ENCODE measurements around the gene LRRC61.
"Not testable (repeated sequence)": the region's sequence is repeated elsewhere in the genome, so short reads cannot be mapped to it uniquely, and the experiment has no call there.

The LRRC61 gene

GRCh38 chr7:150307904-150308303 is 15.3 kb upstream of the LRRC61 start:
- Histone ChIP-seq H3K36me3 (ENCODE audit: control insufficient read depth, insufficient read depth, low read length) (no peaks in the 10 kb centered on the region), H3K27ac (ENCODE audit: insufficient read depth, low read depth, low read length, poor library complexity, severe bottlenecking) (no peak overlapping the region), H3K27me3 (ENCODE audit: control insufficient read depth, insufficient read depth, low read length, poor library complexity, severe bottlenecking) (no peaks in the 10 kb centered on the region), H3K4me3 (ENCODE audit: insufficient read depth, low read depth, low read length) (no peak overlapping the region), H3K9me3 (ENCODE audit: control insufficient read depth, low read length) (no peaks in the 10 kb centered on the region), H3K4me1 (ENCODE audit: control insufficient read depth, insufficient read depth, low read length) (peaks cover 9% of the 10 kb centered on the region)
- WGBS, 2 experiments: 81 to 83% methylated on average over 9 of the region's 9 CpGs

- H3K9me3 ChIP-seq (ENCODE audit: control insufficient read depth, low read length): no peaks in the 10 kb centered on the region
- H3K4me3 ChIP-seq (ENCODE audit: insufficient read depth, low read depth, low read length): no peak overlapping the region
- H3K27ac ChIP-seq (ENCODE audit: insufficient read depth, low read depth, low read length, poor library complexity, severe bottlenecking): no peak overlapping the region
- peaks cover 9% of the 10 kb centered on the region for H3K4me1 ChIP-seq (ENCODE audit: control insufficient read depth, insufficient read depth, low read length)
- H3K36me3 ChIP-seq (ENCODE audit: control insufficient read depth, insufficient read depth, low read length): no peaks in the 10 kb centered on the region
- H3K27me3 ChIP-seq (ENCODE audit: control insufficient read depth, insufficient read depth, low read length, poor library complexity, severe bottlenecking): no peaks in the 10 kb centered on the region
Measured at GRCh38 chr7:150308575-150308974, 14.6 kb upstream of the LRRC61 start.

DNA sequence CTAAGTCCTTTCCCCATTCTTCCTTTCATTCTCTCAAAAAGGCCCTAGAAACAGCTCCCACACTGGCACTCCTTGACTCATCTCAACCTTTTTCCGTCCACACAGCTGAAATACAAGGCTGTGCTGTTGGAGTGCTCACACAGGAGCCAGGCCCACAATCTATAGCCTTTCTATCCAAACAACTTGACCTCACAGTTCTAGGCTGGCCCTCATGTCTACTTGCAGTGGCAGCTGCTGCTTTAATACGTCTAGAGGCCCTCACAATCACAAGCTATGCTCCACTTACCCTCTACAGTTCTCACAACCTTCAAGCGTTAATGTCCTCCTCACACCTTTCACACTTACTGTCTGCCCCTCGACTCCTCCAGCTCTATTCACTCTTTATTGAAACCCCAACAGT is 12.0 kb upstream of the LRRC61 start:
- Histone ChIP-seq H3K9me3 (ENCODE audit: control insufficient read depth, low read length) (no peaks in the 10 kb centered on the region), H3K36me3 (ENCODE audit: control insufficient read depth, insufficient read depth, low read length) (no peaks in the 10 kb centered on the region), H3K27me3 (ENCODE audit: control insufficient read depth, insufficient read depth, low read length, poor library complexity, severe bottlenecking) (no peaks in the 10 kb centered on the region), H3K27ac (ENCODE audit: insufficient read depth, low read depth, low read length, poor library complexity, severe bottlenecking) (no peak overlapping the region), H3K4me3 (ENCODE audit: insufficient read depth, low read depth, low read length) (no peak overlapping the region), H3K4me1 (ENCODE audit: control insufficient read depth, insufficient read depth, low read length) (peaks cover 9% of the 10 kb centered on the region)
- WGBS, 2 experiments: 93% methylated on average over 4 of the region's 4 CpGs

- no peaks in the 10 kb centered on the region for H3K36me3 ChIP-seq (ENCODE audit: control insufficient read depth, insufficient read depth, low read length)
- H3K27ac ChIP-seq (ENCODE audit: insufficient read depth, low read depth, low read length, poor library complexity, severe bottlenecking): no peak overlapping the region
- peaks cover 9% of the 10 kb centered on the region for H3K4me1 ChIP-seq (ENCODE audit: control insufficient read depth, insufficient read depth, low read length)
- H3K9me3 ChIP-seq (ENCODE audit: control insufficient read depth, low read length): no peaks in the 10 kb centered on the region
- H3K4me3 ChIP-seq (ENCODE audit: insufficient read depth, low read depth, low read length): no peak overlapping the region
- 78 to 81% methylated on average over 5 of the region's 5 CpGs for WGBS, 2 experiments
- H3K27me3 ChIP-seq (ENCODE audit: control insufficient read depth, insufficient read depth, low read length, poor library complexity, severe bottlenecking): no peaks in the 10 kb centered on the region
Measured at GRCh38 chr7:150311711-150312110, 11.4 kb upstream of the LRRC61 start.

- not testable (repeated sequence) for H3K4me1 ChIP-seq (ENCODE audit: control insufficient read depth, insufficient read depth, low read length); H3K27me3 ChIP-seq (ENCODE audit: control insufficient read depth, insufficient read depth, low read length, poor library complexity, severe bottlenecking); H3K4me3 ChIP-seq (ENCODE audit: insufficient read depth, low read depth, low read length); H3K27ac ChIP-seq (ENCODE audit: insufficient read depth, low read depth, low read length, poor library complexity, severe bottlenecking); H3K36me3 ChIP-seq (ENCODE audit: control insufficient read depth, insufficient read depth, low read length); H3K9me3 ChIP-seq (ENCODE audit: control insufficient read depth, low read length)
- 80 to 81% methylated on average over 6 of the region's 7 CpGs for WGBS, 2 experiments
Measured at GRCh38 chr7:150312649-150313366, 10.3 kb upstream of the LRRC61 start.

GRCh38 chr7:150313367-150313809 is 9.8 kb upstream of the LRRC61 start:
- H3K4me1 ChIP-seq (ENCODE audit: control insufficient read depth, insufficient read depth, low read length): peaks cover 9% of the 10 kb centered on the region
- no peaks in the 10 kb centered on the region for H3K27me3 ChIP-seq (ENCODE audit: control insufficient read depth, insufficient read depth, low read length, poor library complexity, severe bottlenecking)
- no peaks in the 10 kb centered on the region for H3K36me3 ChIP-seq (ENCODE audit: control insufficient read depth, insufficient read depth, low read length)
- 72 to 76% methylated on average over 3 of the region's 3 CpGs for WGBS, 2 experiments
- H3K9me3 ChIP-seq (ENCODE audit: control insufficient read depth, low read length): no peaks in the 10 kb centered on the region
- no peak overlapping the region for H3K27ac ChIP-seq (ENCODE audit: insufficient read depth, low read depth, low read length, poor library complexity, severe bottlenecking)
- H3K4me3 ChIP-seq (ENCODE audit: insufficient read depth, low read depth, low read length): no peak overlapping the region

- Histone ChIP-seq H3K27ac (ENCODE audit: insufficient read depth, low read depth, low read length, poor library complexity, severe bottlenecking) (no peak overlapping the region), H3K4me3 (ENCODE audit: insufficient read depth, low read depth, low read length) (no peak overlapping the region), H3K27me3 (ENCODE audit: control insufficient read depth, insufficient read depth, low read length, poor library complexity, severe bottlenecking) (no peaks in the 10 kb centered on the region), H3K9me3 (ENCODE audit: control insufficient read depth, low read length) (no peaks in the 10 kb centered on the region), H3K4me1 (ENCODE audit: control insufficient read depth, insufficient read depth, low read length) (peaks cover 9% of the 10 kb centered on the region), H3K36me3 (ENCODE audit: control insufficient read depth, insufficient read depth, low read length) (no peaks in the 10 kb centered on the region)
- WGBS, 2 experiments: 92 to 93% methylated on average over 6 of the region's 6 CpGs
Measured at GRCh38 chr7:150313870-150314269, 9.3 kb upstream of the LRRC61 start.

GRCh38 chr7:150314639-150315239 is 8.4 kb upstream of the LRRC61 start:
- 89 to 100% methylated on average over 5 of the region's 5 CpGs for WGBS, 2 experiments
- no peaks in the 10 kb centered on the region for H3K36me3 ChIP-seq (ENCODE audit: control insufficient read depth, insufficient read depth, low read length)
- no peaks in the 10 kb centered on the region for H3K9me3 ChIP-seq (ENCODE audit: control insufficient read depth, low read length)
- peaks cover 9% of the 10 kb centered on the region for H3K4me1 ChIP-seq (ENCODE audit: control insufficient read depth, insufficient read depth, low read length)
- H3K27me3 ChIP-seq (ENCODE audit: control insufficient read depth, insufficient read depth, low read length, poor library complexity, severe bottlenecking): no peaks in the 10 kb centered on the region
- no peak overlapping the region for H3K4me3 ChIP-seq (ENCODE audit: insufficient read depth, low read depth, low read length)
- no peak overlapping the region for H3K27ac ChIP-seq (ENCODE audit: insufficient read depth, low read depth, low read length, poor library complexity, severe bottlenecking)

GRCh38 chr7:150316987-150317386 is 6.2 kb upstream of the LRRC61 start:
- H3K4me1 ChIP-seq (ENCODE audit: control insufficient read depth, insufficient read depth, low read length); H3K27ac ChIP-seq (ENCODE audit: insufficient read depth, low read depth, low read length, poor library complexity, severe bottlenecking); H3K36me3 ChIP-seq (ENCODE audit: control insufficient read depth, insufficient read depth, low read length); H3K9me3 ChIP-seq (ENCODE audit: control insufficient read depth, low read length); H3K4me3 ChIP-seq (ENCODE audit: insufficient read depth, low read depth, low read length); H3K27me3 ChIP-seq (ENCODE audit: control insufficient read depth, insufficient read depth, low read length, poor library complexity, severe bottlenecking): not testable (repeated sequence)
- 94 to 96% methylated on average over 6 of the region's 6 CpGs for WGBS, 2 experiments

- H3K27ac ChIP-seq (ENCODE audit: insufficient read depth, low read depth, low read length, poor library complexity, severe bottlenecking): no peak overlapping the region
- H3K27me3 ChIP-seq (ENCODE audit: control insufficient read depth, insufficient read depth, low read length, poor library complexity, severe bottlenecking): no peaks in the 10 kb centered on the region
- H3K4me1 ChIP-seq (ENCODE audit: control insufficient read depth, insufficient read depth, low read length): no peaks in the 10 kb centered on the region
- H3K4me3 ChIP-seq (ENCODE audit: insufficient read depth, low read depth, low read length): no peak overlapping the region
- 40 to 48% methylated on average over 7 of the region's 7 CpGs for WGBS, 2 experiments
- no peaks in the 10 kb centered on the region for H3K36me3 ChIP-seq (ENCODE audit: control insufficient read depth, insufficient read depth, low read length)
- H3K9me3 ChIP-seq (ENCODE audit: control insufficient read depth, low read length): no peaks in the 10 kb centered on the region
Measured at GRCh38 chr7:150317748-150318444, 5.3 kb upstream of the LRRC61 start.

Data from ectodermal cell (in vitro differentiated cells).